Type B pancreatic cell (in vitro differentiated cells): ENCODE measurements around the gene MRPL34. TPM values are rescaled to one million over a fixed set of nuclear protein-coding genes. Genes with fewer than 3 reads are reported as not detected.
A peak's percentile ranks its signal among the peaks of the same experiment; 100 is the strongest.

ENCODE experiments used
- DNase-seq: peaks from one replicate; pipeline ENCODE4 v3.0.0; 2021; ENCODE audit warnings: mixed read lengths; ENCODE audit not compliant: unreplicated experiment; ENCODE audit errors: extremely low spot score
- H3K27ac Mint-ChIP-seq: 2 replicates; pipeline ENCODE4 v1.8.0; 2021; ENCODE audit warnings: mild to moderate bottlenecking, mixed read lengths
- H3K27me3 Mint-ChIP-seq: 2 replicates; pipeline ENCODE4 v1.8.0; 2021; ENCODE audit warnings: mixed read lengths
- H3K36me3 Mint-ChIP-seq: 2 replicates; pipeline ENCODE4 v1.8.0; 2021; ENCODE audit warnings: mixed read lengths
- H3K4me1 Mint-ChIP-seq: one replicate; pipeline ENCODE4 v1.8.0; 2021; ENCODE audit warnings: mixed read lengths; ENCODE audit not compliant: unreplicated experiment
- H3K4me3 Mint-ChIP-seq: 2 replicates; pipeline ENCODE4 v1.8.0; 2021; ENCODE audit warnings: mild to moderate bottlenecking, mixed read lengths
- H3K9me3 Mint-ChIP-seq: 2 replicates; pipeline ENCODE4 v1.8.0; 2021; ENCODE audit warnings: mixed read lengths
- long read RNA-seq: library from polyadenylated mRNA; unstranded; transcript quantifications from one replicate; pipeline ENCODE4 v2.0.0, GENCODE V29; 2020
- total RNA-seq: library from RNA; stranded (reverse); gene quantifications from 2 replicates; pipeline ENCODE4 v1.2.1, GENCODE V29; 2021; ENCODE audit warnings: low replicate concordance
- TF ChIP-seq, protein P1 (sequence below): fragments of 200-600 bp; sonication (generic); conservative IDR thresholded peaks from 2 replicates; pipeline ENCODE4 v1.5.0; 2021; ENCODE audit warnings: antibody characterized with exemption, mild to moderate bottlenecking

The MRPL34 gene
- 79.2 and 111 TPM in 2 replicates for total RNA-seq
- long read RNA-seq, transcript MRPL34-201 (2 exons, 968 nt), result major isoform, 38 of 43 reads
- long read RNA-seq, partial matches to known transcripts, result 0 of 43 reads
- long read RNA-seq, other reads (novel, unspliced or antisense), result 3 of 43 reads

DNA sequence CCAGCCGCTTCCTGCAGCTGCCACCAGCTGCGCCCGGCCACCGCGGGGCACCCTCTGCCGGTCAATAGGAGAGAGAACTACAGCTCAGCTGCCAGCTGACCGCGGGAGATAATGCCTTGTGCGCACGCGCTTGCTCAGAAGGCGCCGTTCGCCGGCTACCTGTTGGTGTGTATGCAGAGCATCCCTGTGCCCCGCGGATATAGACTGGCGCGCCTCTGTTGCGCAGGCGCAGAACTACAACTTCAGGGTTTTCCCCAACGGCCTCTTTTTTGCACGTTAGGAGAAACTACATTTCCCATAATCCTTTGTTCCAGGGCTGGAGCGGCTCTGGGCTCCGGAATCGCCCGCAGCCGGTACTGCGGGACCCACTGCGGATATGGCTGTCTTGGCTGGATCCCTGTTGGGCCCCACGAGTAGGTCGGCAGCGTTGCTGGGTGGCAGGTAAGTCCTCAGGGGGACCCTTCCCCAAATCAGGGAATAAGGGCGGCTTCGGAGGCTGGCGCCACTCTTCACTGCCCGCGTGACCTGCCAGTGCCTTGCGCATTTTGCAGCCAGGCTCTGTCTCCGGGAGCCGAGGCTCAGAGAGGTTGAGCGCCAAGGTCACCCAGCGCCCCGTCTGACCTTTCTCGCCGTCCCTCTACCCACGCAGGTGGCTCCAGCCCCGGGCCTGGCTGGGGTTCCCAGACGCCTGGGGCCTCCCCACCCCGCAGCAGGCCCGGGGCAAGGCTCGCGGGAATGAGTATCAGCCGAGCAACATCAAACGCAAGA lies at the start of gene MRPL34:
TSS of gene MRPL34 (plus strand) at position 356 of the 768 bp plus-strand sequence. CDS start at position 377, 21 bp downstream.
- H3K4me1 Mint-ChIP-seq, result peaks cover 30% of the 10 kb centered on the region
- DNase-seq, result peak; percentile 98
- no peaks in the 10 kb centered on the region for H3K9me3 Mint-ChIP-seq
- peaks cover 4% of the 10 kb centered on the region for H3K36me3 Mint-ChIP-seq
- peak within 1 kb of the TSS; percentile 89 for H3K27ac Mint-ChIP-seq
- H3K27me3 Mint-ChIP-seq, result no peaks in the 10 kb centered on the region
- peak within 1 kb of the TSS; percentile 92 for H3K4me3 Mint-ChIP-seq
- TF ChIP-seq, protein P1, sequence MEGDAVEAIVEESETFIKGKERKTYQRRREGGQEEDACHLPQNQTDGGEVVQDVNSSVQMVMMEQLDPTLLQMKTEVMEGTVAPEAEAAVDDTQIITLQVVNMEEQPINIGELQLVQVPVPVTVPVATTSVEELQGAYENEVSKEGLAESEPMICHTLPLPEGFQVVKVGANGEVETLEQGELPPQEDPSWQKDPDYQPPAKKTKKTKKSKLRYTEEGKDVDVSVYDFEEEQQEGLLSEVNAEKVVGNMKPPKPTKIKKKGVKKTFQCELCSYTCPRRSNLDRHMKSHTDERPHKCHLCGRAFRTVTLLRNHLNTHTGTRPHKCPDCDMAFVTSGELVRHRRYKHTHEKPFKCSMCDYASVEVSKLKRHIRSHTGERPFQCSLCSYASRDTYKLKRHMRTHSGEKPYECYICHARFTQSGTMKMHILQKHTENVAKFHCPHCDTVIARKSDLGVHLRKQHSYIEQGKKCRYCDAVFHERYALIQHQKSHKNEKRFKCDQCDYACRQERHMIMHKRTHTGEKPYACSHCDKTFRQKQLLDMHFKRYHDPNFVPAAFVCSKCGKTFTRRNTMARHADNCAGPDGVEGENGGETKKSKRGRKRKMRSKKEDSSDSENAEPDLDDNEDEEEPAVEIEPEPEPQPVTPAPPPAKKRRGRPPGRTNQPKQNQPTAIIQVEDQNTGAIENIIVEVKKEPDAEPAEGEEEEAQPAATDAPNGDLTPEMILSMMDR, result peak; percentile 83

DNA sequence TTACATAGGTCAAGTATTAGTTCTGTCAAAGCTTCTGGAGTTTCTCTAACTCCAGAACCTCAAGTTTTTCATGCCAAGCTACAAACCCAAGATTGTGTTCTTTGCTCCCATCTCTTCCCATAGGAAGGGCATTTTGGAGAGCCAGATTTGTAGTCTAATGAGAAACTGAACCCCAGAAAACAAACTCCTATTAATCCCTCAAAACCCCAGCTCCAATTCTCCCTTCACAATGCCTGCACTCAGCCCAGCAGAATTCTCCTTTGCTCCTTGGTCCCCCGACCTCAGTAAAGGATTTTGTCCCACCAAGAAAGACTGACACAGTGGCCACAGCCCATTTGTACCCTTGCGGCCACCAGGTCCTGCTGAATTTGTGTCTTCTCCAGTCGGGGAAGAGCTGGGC lies 49.5 kb upstream of the MRPL34 start:
- Mint-ChIP-seq H3K9me3 (no peaks in the 10 kb centered on the region), H3K36me3 (no peaks in the 10 kb centered on the region), H3K27ac (no peak overlapping the region), H3K4me1 (peaks cover 6% of the 10 kb centered on the region), H3K4me3 (no peak overlapping the region), H3K27me3 (peaks cover 4% of the 10 kb centered on the region)
- TF ChIP-seq, protein P1, result no peak
- DNase-seq, result no peak

DNA sequence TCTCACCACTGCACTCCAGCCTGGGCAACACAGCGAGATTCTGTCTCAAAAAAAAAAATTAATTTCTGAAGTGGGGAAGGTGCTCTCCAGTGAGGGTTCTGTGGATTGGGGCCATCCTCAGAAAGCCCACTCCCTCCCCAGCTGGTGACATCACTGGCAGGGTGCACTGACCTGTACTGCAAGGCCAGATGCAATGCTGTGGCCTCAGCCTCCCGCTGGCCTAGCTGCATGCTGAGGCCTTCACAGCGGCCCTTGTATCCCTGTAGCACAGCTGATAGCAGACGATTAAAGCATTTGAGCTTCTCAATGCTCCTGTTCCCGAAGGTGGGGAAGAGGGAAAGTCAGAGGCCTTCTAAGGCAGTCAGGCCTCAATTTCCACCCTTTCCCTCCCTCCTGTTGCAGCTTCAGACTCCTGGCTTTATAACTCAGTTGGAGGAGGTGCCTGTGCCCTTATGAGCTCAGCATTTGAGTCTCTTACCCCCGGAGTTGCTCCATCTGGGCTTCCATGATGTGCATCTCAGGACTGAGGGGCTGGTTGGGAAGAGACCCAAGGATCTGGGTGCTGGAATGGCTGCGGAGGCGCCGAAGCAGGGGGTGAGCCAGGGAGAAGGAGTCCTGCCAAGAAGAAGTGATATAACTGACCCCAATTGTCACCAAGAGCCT lies 46.4 kb upstream of the MRPL34 start:
- TF ChIP-seq, protein P1, result no peak
- Mint-ChIP-seq H3K36me3 (no peaks in the 10 kb centered on the region), H3K4me1 (peaks cover 6% of the 10 kb centered on the region), H3K9me3 (no peaks in the 10 kb centered on the region), H3K4me3 (no peak overlapping the region), H3K27ac (no peak overlapping the region), H3K27me3 (peaks cover 4% of the 10 kb centered on the region)
- no peak for DNase-seq

DNA sequence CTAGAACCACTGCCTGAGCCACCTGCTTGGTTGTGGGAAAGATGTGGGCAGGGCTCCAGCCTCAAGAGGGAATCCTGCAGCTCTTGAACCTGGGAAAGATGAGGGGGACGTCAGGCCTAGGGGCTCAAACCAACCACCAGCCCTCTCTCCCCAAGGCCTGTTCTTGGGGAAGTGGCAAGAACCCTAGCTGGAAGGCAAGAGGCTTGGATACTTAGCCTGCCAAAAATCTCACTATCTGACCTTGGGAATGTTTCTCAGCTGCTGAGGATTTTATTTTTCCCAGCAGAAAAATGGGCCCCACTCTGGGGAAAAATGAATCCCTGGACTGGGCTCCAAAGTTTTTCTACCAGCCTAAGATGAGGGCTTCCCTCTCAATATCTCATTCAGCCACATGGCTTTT lies 45.7 kb upstream of the MRPL34 start:
- Mint-ChIP-seq H3K27ac (no peak overlapping the region), H3K4me1 (peaks cover 10% of the 10 kb centered on the region), H3K9me3 (no peaks in the 10 kb centered on the region), H3K36me3 (no peaks in the 10 kb centered on the region), H3K4me3 (no peak overlapping the region), H3K27me3 (peaks cover 4% of the 10 kb centered on the region)
- no peak for DNase-seq
- TF ChIP-seq, protein P1, result no peak

DNA sequence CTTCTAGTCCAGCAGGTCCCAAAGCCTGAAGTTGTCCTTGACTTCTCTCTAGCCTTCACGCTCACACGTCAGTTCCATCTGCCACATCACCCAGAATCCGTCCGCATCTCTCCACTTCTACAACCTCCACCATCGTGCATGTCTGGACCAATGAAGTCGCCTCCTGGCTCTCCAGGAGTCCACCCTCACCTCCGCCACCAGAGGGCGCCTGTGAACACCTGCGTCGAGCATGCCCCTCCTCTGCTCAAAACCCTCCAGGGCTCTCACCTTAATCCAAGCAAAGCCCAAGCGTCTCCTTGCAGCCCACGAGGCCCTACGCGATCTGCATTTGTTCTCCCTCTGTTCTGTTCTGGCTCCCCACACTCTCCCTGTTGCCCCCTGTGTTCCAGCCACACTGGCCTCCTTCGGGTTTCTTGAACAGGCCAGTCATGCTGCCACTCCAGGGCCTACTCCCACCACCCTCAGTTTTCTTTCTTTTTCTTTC lies 44.8 kb upstream of the MRPL34 start:
- Mint-ChIP-seq H3K4me1 (peaks cover 10% of the 10 kb centered on the region), H3K9me3 (no peaks in the 10 kb centered on the region), H3K36me3 (no peaks in the 10 kb centered on the region), H3K27ac (peak overlapping the region; percentile 27), H3K4me3 (no peak overlapping the region), H3K27me3 (peaks cover 4% of the 10 kb centered on the region)
- DNase-seq, result peak; percentile 90
- TF ChIP-seq, protein P1, result peak; percentile 98
